Loucy (cell line): ENCODE data around the gene ZNF593.

Source experiments
- H2AFZ ChIP-seq: fragments of 200-600 bp; sonication (generic); 2 replicates; pipeline ENCODE4 v1.6.0; 2016; ENCODE audit warnings: antibody characterized with exemption, mild to moderate bottlenecking, low read length, moderate library complexity
- H3F3A ChIP-seq: fragments of 200-600 bp; 2 replicates; pipeline ENCODE4 v1.6.0; 2016; ENCODE audit warnings: antibody characterized with exemption, low read depth, mild to moderate bottlenecking
- H3K27me3 ChIP-seq: fragments of 200-600 bp; sonication (generic); 2 replicates; pipeline ENCODE4 v1.6.1; 2014; ENCODE audit warnings: low read length, mild to moderate bottlenecking; ENCODE audit not compliant: insufficient read depth, poor library complexity, severe bottlenecking
- H3K36me3 ChIP-seq: fragments of 200-600 bp; sonication (generic); 2 replicates; pipeline ENCODE4 v1.6.1; 2016; ENCODE audit warnings: low read length; ENCODE audit not compliant: insufficient read depth
- H3K4me1 ChIP-seq: fragments of 200-600 bp; sonication (generic); 2 replicates; pipeline ENCODE4 v1.5.1; 2014; ENCODE audit warnings: low read length, mild to moderate bottlenecking; ENCODE audit not compliant: insufficient read depth, poor library complexity, severe bottlenecking
- H3K4me2 ChIP-seq: fragments of 200-600 bp; sonication (generic); 2 replicates; pipeline ENCODE4 v1.6.0; 2014; ENCODE audit warnings: antibody characterized with exemption, low read length, low read depth, mild to moderate bottlenecking; ENCODE audit not compliant: poor library complexity, severe bottlenecking
- H3K4me3 ChIP-seq: fragments of 200-600 bp; sonication (generic); 2 replicates; pipeline ENCODE4 v1.5.1; 2014; ENCODE audit warnings: low read length, mild to moderate bottlenecking, mixed read lengths; ENCODE audit not compliant: poor library complexity, severe bottlenecking
- H3K79me2 ChIP-seq: fragments of 200-600 bp; sonication (generic); 2 replicates; pipeline ENCODE4 v1.6.1; 2014; ENCODE audit warnings: low read length; ENCODE audit not compliant: insufficient read depth
- H3K9ac ChIP-seq: fragments of 200-600 bp; sonication (generic); 2 replicates; pipeline ENCODE4 v1.6.0; 2014; ENCODE audit warnings: mild to moderate bottlenecking, low read depth, low read length, moderate library complexity; ENCODE audit not compliant: poor library complexity, severe bottlenecking
- H3K9me2 ChIP-seq: fragments of 200-600 bp; sonication (generic); replicated peaks from 2 replicates; pipeline ENCODE4 v1.6.1; 2016; ENCODE audit warnings: low read depth, low read length, mixed read lengths
- H3K9me3 ChIP-seq: fragments of 200-600 bp; sonication (generic); 2 replicates; pipeline ENCODE4 v1.6.1; 2014; ENCODE audit warnings: mild to moderate bottlenecking, antibody characterized with exemption, low read length, low read depth; ENCODE audit not compliant: insufficient read depth
- H4K20me1 ChIP-seq: fragments of 200-600 bp; sonication (generic); 2 replicates; pipeline ENCODE4 v1.6.0; 2014; ENCODE audit warnings: antibody characterized with exemption, low read length, mild to moderate bottlenecking; ENCODE audit not compliant: insufficient read depth, poor library complexity, severe bottlenecking
- EZH2phosphoT487 ChIP-seq: fragments of 200-600 bp; IDR thresholded peaks from 2 replicates; pipeline ENCODE4 v1.6.1; 2018; ENCODE audit warnings: antibody characterized with exemption, mild to moderate bottlenecking, moderate library complexity, borderline replicate concordance
- TF ChIP-seq, protein P1 (sequence below): fragments of 200-600 bp; sonication (generic); conservative IDR thresholded peaks from 2 replicates; pipeline ENCODE4 v1.5.1; 2014; ENCODE audit warnings: mild to moderate bottlenecking, antibody characterized with exemption, low read length

The ZNF593 gene

DNA sequence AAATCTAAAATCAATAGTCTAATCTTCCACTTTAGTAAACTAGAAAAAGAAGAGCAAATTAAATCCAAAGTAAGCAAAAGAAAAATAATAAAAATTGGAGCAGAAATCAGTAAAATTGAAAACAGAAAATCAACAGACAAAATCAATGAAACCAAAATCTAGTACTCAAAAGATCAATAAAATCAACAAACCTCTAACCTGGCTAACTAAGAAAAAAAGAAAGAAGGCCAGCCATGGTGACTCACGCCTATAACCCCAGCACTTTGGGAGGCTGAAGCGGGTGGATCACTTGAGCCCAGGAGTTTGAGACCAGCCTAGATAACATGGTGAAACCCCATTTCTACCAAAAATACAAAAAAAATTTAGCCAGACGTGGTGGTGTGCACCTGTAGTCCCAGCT, 35.2 kb upstream of the ZNF593 start:
- no peak overlapping the region for H3K4me2 ChIP-seq
- H3K79me2 ChIP-seq = no peaks in the 10 kb centered on the region
- no peaks in the 10 kb centered on the region for H3F3A ChIP-seq
- H3K27me3 ChIP-seq = no peaks in the 10 kb centered on the region
- H3K4me1 ChIP-seq = peaks cover 32% of the 10 kb centered on the region
- H3K36me3 ChIP-seq = no peaks in the 10 kb centered on the region
- H3K9me3 ChIP-seq = no peaks in the 10 kb centered on the region; the same call in 1 of the 2 replicates
- TF ChIP-seq EZH2phosphoT487 = no peak
- TF ChIP-seq, protein P1, sequence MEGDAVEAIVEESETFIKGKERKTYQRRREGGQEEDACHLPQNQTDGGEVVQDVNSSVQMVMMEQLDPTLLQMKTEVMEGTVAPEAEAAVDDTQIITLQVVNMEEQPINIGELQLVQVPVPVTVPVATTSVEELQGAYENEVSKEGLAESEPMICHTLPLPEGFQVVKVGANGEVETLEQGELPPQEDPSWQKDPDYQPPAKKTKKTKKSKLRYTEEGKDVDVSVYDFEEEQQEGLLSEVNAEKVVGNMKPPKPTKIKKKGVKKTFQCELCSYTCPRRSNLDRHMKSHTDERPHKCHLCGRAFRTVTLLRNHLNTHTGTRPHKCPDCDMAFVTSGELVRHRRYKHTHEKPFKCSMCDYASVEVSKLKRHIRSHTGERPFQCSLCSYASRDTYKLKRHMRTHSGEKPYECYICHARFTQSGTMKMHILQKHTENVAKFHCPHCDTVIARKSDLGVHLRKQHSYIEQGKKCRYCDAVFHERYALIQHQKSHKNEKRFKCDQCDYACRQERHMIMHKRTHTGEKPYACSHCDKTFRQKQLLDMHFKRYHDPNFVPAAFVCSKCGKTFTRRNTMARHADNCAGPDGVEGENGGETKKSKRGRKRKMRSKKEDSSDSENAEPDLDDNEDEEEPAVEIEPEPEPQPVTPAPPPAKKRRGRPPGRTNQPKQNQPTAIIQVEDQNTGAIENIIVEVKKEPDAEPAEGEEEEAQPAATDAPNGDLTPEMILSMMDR = no peak
- H3K4me3 ChIP-seq = no peak overlapping the region
- no peak overlapping the region for H2AFZ ChIP-seq
- H3K9me2 ChIP-seq = no peaks in the 10 kb centered on the region
- H4K20me1 ChIP-seq = no peaks in the 10 kb centered on the region
- no peak overlapping the region for H3K9ac ChIP-seq

DNA sequence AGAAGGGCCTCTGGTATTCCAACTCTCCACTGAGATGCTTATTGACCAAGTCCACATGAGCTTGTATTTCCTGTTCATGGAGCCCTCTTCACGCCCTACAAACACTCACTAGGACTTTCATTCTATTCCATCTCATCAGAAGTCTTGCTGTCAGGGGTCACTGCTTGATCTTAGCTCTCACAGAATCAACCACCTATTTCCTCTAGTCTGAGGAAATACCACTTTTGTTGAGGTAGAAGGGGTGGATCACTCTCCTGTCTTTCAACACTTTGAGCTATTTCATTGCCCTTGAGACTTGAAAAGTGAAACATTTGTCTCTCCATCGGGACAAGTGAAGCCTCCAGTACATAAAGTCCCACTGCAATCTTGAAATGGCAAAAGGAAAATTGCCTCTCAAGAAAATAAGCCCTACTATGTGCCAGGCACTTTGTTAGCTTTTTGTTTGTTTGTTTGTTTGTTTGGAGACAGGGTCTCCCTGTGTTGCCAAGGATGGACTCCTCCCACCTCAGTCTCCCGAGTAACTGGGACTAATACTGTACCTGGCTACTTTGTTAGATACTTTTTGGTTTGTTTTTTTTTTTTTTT, 30.6 kb upstream of the ZNF593 start:
- H3K4me1 ChIP-seq = peaks cover 24% of the 10 kb centered on the region
- H3K36me3 ChIP-seq = no peaks in the 10 kb centered on the region
- TF ChIP-seq EZH2phosphoT487 = no peak
- TF ChIP-seq, protein P1 = no peak
- H3K9ac ChIP-seq = peak overlapping the region; percentile 41
- peak overlapping the region; percentile 66 for H3K4me2 ChIP-seq
- H3K9me3 ChIP-seq = no peaks in the 10 kb centered on the region; the same call in 1 of the 2 replicates
- no peaks in the 10 kb centered on the region for H3F3A ChIP-seq
- no peaks in the 10 kb centered on the region for H3K79me2 ChIP-seq
- H2AFZ ChIP-seq = peak overlapping the region; percentile 28
- H3K4me3 ChIP-seq = peak overlapping the region; percentile 57
- no peaks in the 10 kb centered on the region for H4K20me1 ChIP-seq
- H3K27me3 ChIP-seq = no peaks in the 10 kb centered on the region
- H3K9me2 ChIP-seq = no peaks in the 10 kb centered on the region

DNA sequence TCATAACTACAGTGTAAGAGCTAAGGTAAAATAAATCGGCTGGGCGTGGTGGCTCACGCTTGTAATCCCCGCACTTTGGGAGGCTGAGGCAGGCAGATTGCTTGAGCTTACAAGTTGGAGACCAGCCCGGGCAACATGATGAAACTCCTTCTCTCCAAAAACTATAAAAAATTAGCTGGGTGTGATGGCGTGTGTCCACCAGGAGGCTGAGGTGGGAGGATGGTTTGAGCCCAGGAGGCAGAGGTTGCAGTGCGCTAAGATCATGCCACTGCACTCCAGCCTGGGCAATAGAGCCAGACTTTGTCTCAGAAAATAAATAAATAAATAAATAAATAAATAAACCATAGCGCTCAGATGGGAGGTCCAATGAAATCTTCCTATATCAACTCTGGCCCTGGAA, 27.5 kb upstream of the ZNF593 start:
- no peaks in the 10 kb centered on the region for H3K9me2 ChIP-seq
- no peak for TF ChIP-seq EZH2phosphoT487
- TF ChIP-seq, protein P1 = no peak

More for the DNA sequence above, 27.5 kb upstream of the ZNF593 start:
- Histone ChIP-seq H3K4me3 (no peak overlapping the region), H3F3A (peaks cover 3% of the 10 kb centered on the region; the same call in 1 of the 2 replicates), H3K36me3 (no peaks in the 10 kb centered on the region), H3K4me2 (no peak overlapping the region), H3K27me3 (no peaks in the 10 kb centered on the region), H2AFZ (no peak overlapping the region), H3K79me2 (no peaks in the 10 kb centered on the region), H3K9me3 (no peaks in the 10 kb centered on the region), H3K4me1 (peaks cover 26% of the 10 kb centered on the region), H4K20me1 (no peaks in the 10 kb centered on the region), H3K9ac (no peak overlapping the region)
